HepG2 (cell line): ENCODE results near the gene ARL6IP4. TPM values are rescaled to one million over a fixed set of nuclear protein-coding genes. Genes with fewer than 3 reads are reported as not detected.
A peak's percentile ranks its signal among the peaks of the same experiment; 100 is the strongest.

ENCODE experiments used
- ARID4A ChIP-seq: sonication (generic); formaldehyde crosslinking; IDR thresholded peaks from 2 replicates; pipeline ENCODE4 v1.5.0; 2020; ENCODE audit warnings: mild to moderate bottlenecking, missing genetic modification reagents, borderline replicate concordance
- DPF2 ChIP-seq: sonication (generic); formaldehyde crosslinking; IDR thresholded peaks from 2 replicates; pipeline ENCODE4 v1.4.0; 2020; ENCODE audit warnings: mild to moderate bottlenecking, low read depth, missing genetic modification reagents, borderline replicate concordance
- HNF1B ChIP-seq: sonication (generic); formaldehyde crosslinking; IDR thresholded peaks from 2 replicates; pipeline ENCODE4 v1.5.1; 2020; ENCODE audit warnings: mild to moderate bottlenecking, moderate library complexity, missing genetic modification reagents
- MZF1 ChIP-seq: sonication (generic); formaldehyde crosslinking; IDR thresholded peaks from 2 replicates; pipeline ENCODE4 v1.8.1; 2023; ENCODE audit warnings: mild to moderate bottlenecking, missing genetic modification reagents, borderline replicate concordance
- NFYB ChIP-seq: sonication (generic); formaldehyde crosslinking; IDR thresholded peaks from 2 replicates; pipeline ENCODE4 v1.4.0; 2020; ENCODE audit warnings: missing genetic modification reagents
- NR2F6 ChIP-seq, 2 experiments: IDR thresholded peaks; 2 replicates each; pipeline ENCODE4 v1.6.1; 2016; ENCODE audit warnings: antibody characterized with exemption in 1 of 2, mild to moderate bottlenecking in 1 of 2
- TCF7 ChIP-seq: sonication (generic); IDR thresholded peaks from 2 replicates; pipeline ENCODE4 v1.6.1; 2016; ENCODE audit warnings: antibody characterized with exemption, low read depth
- TFAP4 ChIP-seq: sonication (generic); IDR thresholded peaks from 2 replicates; pipeline ENCODE4 v1.6.1; 2016; ENCODE audit warnings: low read depth, borderline replicate concordance
- ZNF160 ChIP-seq: sonication (generic); formaldehyde crosslinking; IDR thresholded peaks from 2 replicates; pipeline ENCODE4 v1.8.0; 2022; ENCODE audit warnings: mild to moderate bottlenecking, inconsistent platforms, missing genetic modification reagents
- ZNF205 ChIP-seq: IDR thresholded peaks from 2 replicates; pipeline ENCODE4 v1.6.1; 2018; ENCODE audit warnings: missing biosample characterization, missing genetic modification reagents
- ZNF577 ChIP-seq: sonication (generic); formaldehyde crosslinking; IDR thresholded peaks from 2 replicates; pipeline ENCODE4 v1.4.0; 2020; ENCODE audit warnings: mild to moderate bottlenecking, low read depth, missing genetic modification reagents, borderline replicate concordance
- ZNF652 ChIP-seq: IDR thresholded peaks from 2 replicates; pipeline ENCODE4 v1.6.1; 2016; ENCODE audit warnings: low read depth, borderline replicate concordance
- ZNF691 ChIP-seq: sonication (generic); formaldehyde crosslinking; IDR thresholded peaks from 2 replicates; pipeline ENCODE4 v1.4.0; 2020; ENCODE audit warnings: missing genetic modification reagents, low read depth, mild to moderate bottlenecking, borderline replicate concordance
- ZNF75D ChIP-seq: sonication (generic); formaldehyde crosslinking; IDR thresholded peaks from 2 replicates; pipeline ENCODE4 v1.8.1; 2023; ENCODE audit warnings: missing genetic modification reagents, mild to moderate bottlenecking, borderline replicate concordance
- ZNF766 ChIP-seq: sonication (generic); formaldehyde crosslinking; IDR thresholded peaks from 2 replicates; pipeline ENCODE4 v1.5.0; 2020; ENCODE audit warnings: missing genetic modification reagents, borderline replicate concordance
- ZNF770 ChIP-seq: sonication (generic); formaldehyde crosslinking; IDR thresholded peaks from 2 replicates; pipeline ENCODE4 v1.5.0; 2020; ENCODE audit warnings: mild to moderate bottlenecking, missing genetic modification reagents
- polyA plus RNA-seq, 8 experiments: library from polyadenylated mRNA; depleted of rRNA in 3 of 8; stranded (reverse) in 7 of 8; unstranded in 1 of 8; fragments of >200 nt; fragmentation: Illumina TruSeq in 4 of 8; extraction: Trizol in 4 of 8; gene quantifications; 2 replicates each; pipeline versions ENCODE4 v1.2.1 to v1.2.3, GENCODE V29; 2011 to 2016; ENCODE audit warnings: low read depth in 4 of 8, missing spikeins in 1 of 8, mixed read lengths in 1 of 8; ENCODE audit not compliant: insufficient read depth in 1 of 8
- total RNA-seq, 5 experiments: library from RNA; depleted of rRNA; stranded (reverse); fragments of >200 nt; fragmentation: Illumina TruSeq; extraction: Trizol; gene quantifications; 2 replicates each; pipeline ENCODE4 v1.2.3, GENCODE V29; 2016; ENCODE audit warnings: low read depth in 1 of 5

ARL6IP4 gene
- total and polyA plus RNA-seq, 2 of the 13 experiments (the other 11 are each of a cell fraction or from before 2014, with no cell fraction given), result 155 to 220 TPM

- TF ChIP-seq DPF2 (CRISPR knock-in tag), result no peak
- TF ChIP-seq ZNF205, result no peak
- TF ChIP-seq ZNF75D (CRISPR knock-in tag), result no peak
- no peak for TF ChIP-seq NFYB (CRISPR knock-in tag)
- TF ChIP-seq ZNF766 (CRISPR knock-in tag), result peak; percentile 92; the same call in 1 of the 2 replicates
- no peak for TF ChIP-seq MZF1 (CRISPR knock-in tag)
- no peak for TF ChIP-seq TCF7
- no peak for TF ChIP-seq ZNF577 (CRISPR knock-in tag)
- peak; percentile 81 for TF ChIP-seq TFAP4
- no peak for TF ChIP-seq HNF1B
- peak; percentile 87 for TF ChIP-seq ARID4A (CRISPR knock-in tag)
- peak; percentile 48; the same call in 1 of the 2 replicates for TF ChIP-seq ZNF691
- TF ChIP-seq ZNF770 (CRISPR knock-in tag), result peak; percentile 44; the same call in 1 of the 2 replicates
- no peak for TF ChIP-seq NR2F6 (IDR thresholded peaks at IDR 0.05)
- TF ChIP-seq NR2F6 (CRISPR knock-in tag; IDR thresholded peaks at IDR 0.05), result no peak
- TF ChIP-seq ZNF652, result no peak
- no peak; the same call in 1 of the 2 replicates for TF ChIP-seq ZNF160 (CRISPR knock-in tag)
Measured at GRCh38 chr12:122980183-122981035, at the start of gene ARL6IP4 (continued).
